Hematopoietic multipotent progenitor cell treated with erythropoietin and hydrocortisone succinate and interleukin-3 and kit ligand, for 8 days (in vitro differentiated cells): ENCODE results near the gene ASCL5.

Experiments
- DNase-seq: peaks from one replicate; pipeline ENCODE4 v3.0.0-alpha.2; 2015

ASCL5 gene

GRCh38 chr1:201109651-201110050, 17.3 kb downstream of the ASCL5 start:
- no peak for DNase-seq

- no peak for DNase-seq
These were observed 18.4 kb downstream of the ASCL5 start for GRCh38 chr1:201108614-201109013.

DNA sequence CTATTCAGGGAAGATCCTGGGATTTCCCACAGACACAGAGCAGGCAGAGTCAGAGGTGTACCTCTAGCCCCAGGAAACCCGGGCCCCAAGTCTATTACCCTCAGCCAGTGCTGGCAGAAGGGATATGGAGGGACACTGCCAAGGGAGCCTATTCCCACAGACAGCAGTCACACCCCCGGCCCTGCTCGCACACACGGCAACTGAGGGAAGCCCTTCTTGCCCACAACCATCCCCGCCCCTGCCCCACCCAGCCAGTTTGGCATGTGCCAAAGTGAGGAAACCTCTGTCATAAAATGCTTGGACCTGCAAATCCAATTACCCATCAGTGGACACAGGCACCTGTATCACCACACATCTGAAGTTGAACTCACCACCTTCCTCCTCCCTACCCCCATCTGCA, 21.3 kb downstream of the ASCL5 start:
- no peak for DNase-seq

- no peak for DNase-seq
These were observed 22.8 kb downstream of the ASCL5 start for GRCh38 chr1:201104141-201104540.

GRCh38 chr1:201103666-201104065, 23.3 kb downstream of the ASCL5 start:
- no peak for DNase-seq

GRCh38 chr1:201100169-201100930, 26.6 kb downstream of the ASCL5 start:
- DNase-seq, result no peak

DNA sequence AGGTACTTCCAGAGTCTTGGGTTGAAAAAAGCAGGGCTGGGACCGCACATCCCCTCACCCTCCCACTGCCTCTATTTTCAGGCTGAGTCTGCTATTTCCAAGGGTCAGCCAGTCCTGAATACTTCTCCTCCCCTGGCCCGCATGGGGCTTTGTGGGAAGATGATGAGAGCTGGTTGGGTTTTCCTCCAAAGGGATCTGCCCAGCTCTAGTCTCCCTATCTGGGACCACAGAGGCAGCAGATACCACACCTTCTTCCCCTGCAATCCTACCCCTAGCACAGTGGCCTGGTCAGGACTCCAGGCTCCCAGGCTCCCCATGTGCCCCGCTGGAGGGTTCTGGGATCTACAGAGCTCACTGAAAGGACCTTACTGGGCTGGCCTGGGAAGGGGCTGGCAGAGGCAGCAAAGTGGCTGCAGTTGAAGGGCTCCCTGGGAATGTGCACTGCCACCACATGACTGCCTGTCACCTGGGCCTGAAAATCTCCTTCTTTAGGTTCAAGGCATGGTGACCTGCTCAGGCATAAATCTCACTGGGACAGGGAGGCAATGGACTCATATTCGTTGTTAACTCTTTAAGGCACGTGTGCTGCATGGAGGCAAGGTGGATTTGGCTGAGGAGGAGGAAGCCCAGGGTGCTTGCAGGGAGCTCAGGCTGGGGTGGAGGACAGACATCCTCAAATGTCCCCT, 27.8 kb downstream of the ASCL5 start:
- DNase-seq, result no peak

GRCh38 chr1:201096977-201097856, 29.8 kb downstream of the ASCL5 start:
- DNase-seq, result no peak

- no peak for DNase-seq
These were observed 30.9 kb downstream of the ASCL5 start for GRCh38 chr1:201096041-201096461.

- no peak for DNase-seq
These were observed 31.4 kb downstream of the ASCL5 start for GRCh38 chr1:201095581-201095980.

GRCh38 chr1:201094832-201095231, 32.2 kb downstream of the ASCL5 start:
- DNase-seq, result no peak

GRCh38 chr1:201093962-201094361, 33.0 kb downstream of the ASCL5 start:
- DNase-seq, result no peak

GRCh38 chr1:201093561-201093960, 33.4 kb downstream of the ASCL5 start:
- DNase-seq, result no peak

- DNase-seq, result no peak
These were observed 34.2 kb downstream of the ASCL5 start for GRCh38 chr1:201092738-201093137.

- no peak for DNase-seq
These were observed 35.7 kb downstream of the ASCL5 start for GRCh38 chr1:201091256-201091655.

GRCh38 chr1:201090541-201090940, 36.4 kb downstream of the ASCL5 start:
- DNase-seq, result no peak

- no peak for DNase-seq
These were observed 37.4 kb downstream of the ASCL5 start for GRCh38 chr1:201089596-201089995.

DNA sequence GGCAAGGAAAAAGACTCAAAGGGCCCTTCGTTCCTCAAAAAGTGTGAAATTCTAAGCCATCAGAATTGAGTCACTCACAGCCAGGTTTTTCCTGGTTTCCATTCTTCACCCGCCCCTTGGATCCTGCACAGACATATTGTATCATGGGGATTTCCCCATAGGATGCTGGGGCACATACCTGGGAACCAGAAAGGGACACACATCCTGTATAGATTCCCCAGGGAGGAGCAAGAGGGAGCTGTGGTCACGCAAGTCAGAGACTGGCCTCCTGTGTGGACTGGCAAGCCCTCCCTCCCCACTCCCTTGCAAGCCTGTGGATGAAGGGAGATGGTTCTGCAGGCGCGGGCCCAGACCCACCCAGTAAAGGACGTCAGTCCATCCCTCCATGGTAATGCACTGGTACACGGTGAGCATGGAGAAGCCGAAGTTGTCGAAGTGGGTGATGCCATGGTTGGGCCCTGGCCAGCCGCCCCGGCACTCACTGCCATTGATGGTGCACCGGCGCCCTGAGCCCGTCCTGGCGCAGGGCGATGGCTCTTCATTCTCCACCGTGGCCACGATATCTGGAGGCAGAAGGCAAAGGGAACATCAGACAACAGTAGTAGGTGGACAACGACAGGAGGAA, 38.0 kb downstream of the ASCL5 start:
- DNase-seq, result no peak

DNA sequence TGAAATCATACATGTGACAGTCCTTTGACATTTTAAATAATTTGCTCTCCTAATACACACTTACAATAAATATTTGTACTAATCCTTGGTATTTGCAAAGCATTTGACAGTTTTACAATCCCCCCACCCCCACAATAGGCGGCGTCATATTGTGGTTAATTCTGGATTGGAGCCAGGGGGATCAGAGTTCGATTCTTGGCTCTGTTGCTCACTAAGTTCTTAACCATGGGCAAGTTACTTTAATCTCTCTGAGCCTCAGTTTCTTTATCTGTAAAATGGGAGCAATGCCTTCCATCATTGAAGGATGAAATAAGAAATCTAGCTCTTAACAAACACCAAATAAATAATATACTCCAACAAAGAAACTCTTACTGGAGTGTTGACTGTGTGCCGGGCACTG, 38.6 kb downstream of the ASCL5 start:
- peak; percentile 4 for DNase-seq

GRCh38 chr1:201085902-201086735, 40.9 kb downstream of the ASCL5 start:
- DNase-seq, result peak; percentile 59

DNA sequence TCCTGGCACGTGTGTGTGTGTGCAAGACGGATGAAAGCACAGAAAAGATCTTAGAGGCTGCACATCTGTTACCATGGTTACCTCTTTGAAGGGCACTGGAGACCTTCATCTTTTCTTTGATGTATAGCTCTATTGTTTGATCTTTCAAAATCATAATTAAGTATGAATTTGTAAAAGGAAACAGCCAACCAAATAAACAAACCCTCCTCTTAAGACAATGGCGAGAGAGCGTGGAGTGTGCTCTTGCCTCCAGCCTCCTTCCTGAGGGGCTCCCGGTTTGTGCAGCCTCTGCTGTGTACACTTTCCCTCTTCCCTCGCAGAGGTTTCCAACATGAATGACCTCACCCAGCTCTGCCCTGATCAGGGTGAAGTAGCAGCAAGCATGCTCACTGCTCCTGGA, 42.7 kb downstream of the ASCL5 start:
- DNase-seq, result no peak

- no peak for DNase-seq
These were observed 43.2 kb downstream of the ASCL5 start for GRCh38 chr1:201083741-201084140.
